Omental fat pad (tissue), 4 donors: ENCODE data around the gene CABLES1. TPM values are rescaled to one million over a fixed set of nuclear protein-coding genes. Genes with fewer than 3 reads are reported as not detected.
A peak's percentile ranks its signal among the peaks of the same experiment; 100 is the strongest.

Source experiments
- ATAC-seq: fragments of 150-250 bp; one replicate; pipeline ENCODE4 v1.9.1; 2016; ENCODE audit warnings: mild to moderate bottlenecking, moderate library complexity; ENCODE audit not compliant: low FRiP score
- DNase-seq: peaks from one replicate; pipeline ENCODE4 v3.0.0-alpha.2; 2019; ENCODE audit warnings: low spot score
- CTCF ChIP-seq, 3 donors: fragments of 450-650 bp; IDR thresholded peaks; one replicate each; pipeline ENCODE4 v1.5.1; 2016 to 2017; ENCODE audit warnings: antibody characterized with exemption in 3 of 3, mild to moderate bottlenecking in 3 of 3, moderate library complexity in 2 of 3
- total RNA-seq, 4 donors: library from RNA; depleted of rRNA; stranded (reverse); fragments of >200 nt; gene quantifications; one replicate each; pipeline ENCODE4 v1.1.0, GENCODE V29; 2016

CABLES1 gene
- total RNA-seq, 4 donors from 2014 or later = 24.4 to 95.9 (median 30.4) TPM

- DNase-seq (no peak), ATAC-seq (peak; percentile 27)
- no peak for TF ChIP-seq CTCF (IDR thresholded peaks at IDR 0.05)
Measured at GRCh38 chr18:23196119-23197007, 61.1 kb downstream of the CABLES1 start.

- no peak for ATAC-seq
- TF ChIP-seq CTCF (IDR thresholded peaks at IDR 0.05) = no peak
- no peak for DNase-seq
Measured at GRCh38 chr18:23198217-23198845, 63.0 kb downstream of the CABLES1 start.

GRCh38 chr18:23200756-23201155 lies 65.5 kb downstream of the CABLES1 start:
- no peak for TF ChIP-seq CTCF (IDR thresholded peaks at IDR 0.05)
- DNase-seq = no peak
- no peak for ATAC-seq

- ATAC-seq = no peak
- DNase-seq = no peak
- no peak for TF ChIP-seq CTCF (IDR thresholded peaks at IDR 0.05)
Measured at GRCh38 chr18:23201741-23202140, 66.5 kb downstream of the CABLES1 start.

- no peak for TF ChIP-seq CTCF (IDR thresholded peaks at IDR 0.05)
- DNase-seq (no peak), ATAC-seq (no peak)
Measured at GRCh38 chr18:23203891-23204432, 68.7 kb downstream of the CABLES1 start.

- ATAC-seq (no peak), DNase-seq (no peak)
Measured at GRCh38 chr18:23204589-23205235, 69.4 kb downstream of the CABLES1 start.

More at GRCh38 chr18:23204589-23205235, 69.4 kb downstream of the CABLES1 start:
- no peak for TF ChIP-seq CTCF (IDR thresholded peaks at IDR 0.05)
